Brain microvascular endothelial cell (primary cell): Measurements from ENCODE around the gene PTGER2.

Source experiments
- DNase-seq: peaks from one replicate; pipeline ENCODE4 v3.0.0-alpha.2; 2020
- H3K27ac ChIP-seq: fragments of 250-450 bp; sonication (Bioruptor Pico); 2 replicates; pipeline ENCODE4 v1.5.1; 2020; ENCODE audit warnings: mild to moderate bottlenecking, moderate library complexity
- H3K27me3 ChIP-seq: fragments of 250-450 bp; sonication (Bioruptor Pico); replicated peaks from 2 replicates; pipeline ENCODE4 v1.5.1; 2020; ENCODE audit warnings: mild to moderate bottlenecking
- H3K36me3 ChIP-seq: fragments of 250-450 bp; sonication (Bioruptor Pico); replicated peaks from 2 replicates; pipeline ENCODE4 v1.5.1; 2020; ENCODE audit warnings: mild to moderate bottlenecking
- H3K4me3 ChIP-seq: 2 replicates; pipeline ENCODE4 v1.5.1; 2011; ENCODE audit warnings: low read depth, mild to moderate bottlenecking, control low read depth, low read length, moderate library complexity
- in situ Hi-C: cut with HindIII; loops from 2 replicates; pipeline ENCODE4 v1.10.0; 2017; ENCODE audit warnings: low sequenced_read_pairs, low pct_ligation_motif_present
- TF ChIP-seq, protein P1 (sequence below): IDR thresholded peaks from 2 replicates; pipeline ENCODE4 v1.5.1; 2011; ENCODE audit warnings: low read depth, mild to moderate bottlenecking, moderate library complexity, low read length, control low read depth, inconsistent platforms; ENCODE audit errors: missing control alignments

PTGER2 gene

DNA sequence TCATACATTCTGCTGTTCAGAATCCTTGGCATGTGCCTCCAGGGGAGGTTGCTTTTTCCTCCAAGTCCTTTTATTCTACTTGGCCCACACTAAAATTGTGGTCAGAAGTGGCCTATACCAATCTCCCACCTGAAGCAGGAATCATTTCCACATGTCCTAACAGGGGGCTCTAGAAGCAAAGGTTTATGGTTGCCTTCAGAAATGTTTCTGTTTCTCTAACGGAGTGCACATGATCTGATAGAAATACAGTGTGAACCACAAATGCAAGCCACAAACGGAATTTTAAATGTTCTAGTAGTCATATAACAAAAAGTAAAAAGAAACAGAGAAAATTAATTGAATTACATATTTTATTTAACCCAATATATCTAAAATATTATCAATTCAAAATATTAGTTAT lies 4.0 kb downstream of the PTGER2 start:
- TF ChIP-seq, protein P1, sequence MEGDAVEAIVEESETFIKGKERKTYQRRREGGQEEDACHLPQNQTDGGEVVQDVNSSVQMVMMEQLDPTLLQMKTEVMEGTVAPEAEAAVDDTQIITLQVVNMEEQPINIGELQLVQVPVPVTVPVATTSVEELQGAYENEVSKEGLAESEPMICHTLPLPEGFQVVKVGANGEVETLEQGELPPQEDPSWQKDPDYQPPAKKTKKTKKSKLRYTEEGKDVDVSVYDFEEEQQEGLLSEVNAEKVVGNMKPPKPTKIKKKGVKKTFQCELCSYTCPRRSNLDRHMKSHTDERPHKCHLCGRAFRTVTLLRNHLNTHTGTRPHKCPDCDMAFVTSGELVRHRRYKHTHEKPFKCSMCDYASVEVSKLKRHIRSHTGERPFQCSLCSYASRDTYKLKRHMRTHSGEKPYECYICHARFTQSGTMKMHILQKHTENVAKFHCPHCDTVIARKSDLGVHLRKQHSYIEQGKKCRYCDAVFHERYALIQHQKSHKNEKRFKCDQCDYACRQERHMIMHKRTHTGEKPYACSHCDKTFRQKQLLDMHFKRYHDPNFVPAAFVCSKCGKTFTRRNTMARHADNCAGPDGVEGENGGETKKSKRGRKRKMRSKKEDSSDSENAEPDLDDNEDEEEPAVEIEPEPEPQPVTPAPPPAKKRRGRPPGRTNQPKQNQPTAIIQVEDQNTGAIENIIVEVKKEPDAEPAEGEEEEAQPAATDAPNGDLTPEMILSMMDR, result no peak
- in situ Hi-C loops, result no loop called here
- no peak overlapping the region for H3K27ac ChIP-seq

DNA sequence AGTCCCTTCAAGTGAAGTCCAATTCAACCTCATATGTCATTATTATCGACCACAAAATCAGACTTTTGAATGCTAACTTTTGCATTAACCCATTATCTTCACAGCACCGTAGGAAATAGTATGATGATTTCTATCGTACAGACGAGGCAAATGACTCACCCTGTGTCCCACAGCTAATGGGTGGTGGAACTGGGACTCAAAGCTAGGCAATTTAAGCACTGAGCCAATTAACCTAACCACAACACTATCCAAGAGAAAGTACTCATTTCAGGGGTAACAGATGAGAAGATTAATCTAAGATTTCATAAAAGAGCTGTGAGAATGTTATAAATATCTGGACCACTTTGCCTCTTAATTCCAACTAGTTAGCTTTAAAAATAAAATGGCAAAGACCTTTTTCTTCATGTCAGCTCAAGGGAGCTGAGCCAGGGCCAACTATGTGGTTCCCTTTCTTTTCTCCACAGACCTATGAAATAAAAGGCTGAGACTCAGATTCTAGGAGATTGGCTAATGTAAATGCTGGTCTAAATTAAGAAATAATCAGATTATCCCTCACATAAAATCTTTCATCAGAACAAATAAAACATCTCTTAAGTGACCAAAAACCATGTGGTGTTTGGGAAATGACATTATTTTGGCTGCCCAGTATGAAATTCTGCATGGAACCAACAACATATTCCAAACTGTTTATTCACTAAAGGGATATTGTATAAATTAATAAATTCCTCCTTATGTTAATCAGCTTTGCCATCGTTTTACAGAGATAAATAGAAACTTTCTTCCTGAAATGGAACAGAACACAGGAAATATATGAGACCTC lies 4.9 kb downstream of the PTGER2 start:
- TF ChIP-seq, protein P1, result no peak
- Histone ChIP-seq H3K4me3 (no peak overlapping the region), H3K27me3 (no peaks in the 10 kb centered on the region), H3K27ac (no peak overlapping the region), H3K36me3 (no peaks in the 10 kb centered on the region)
- in situ Hi-C loops, result no loop called here
- DNase-seq, result no peak

More for the DNA sequence above, 4.0 kb downstream of the PTGER2 start:
- no peak overlapping the region for H3K4me3 ChIP-seq
- DNase-seq, result no peak
- H3K27me3 ChIP-seq, result no peaks in the 10 kb centered on the region
- H3K36me3 ChIP-seq, result no peaks in the 10 kb centered on the region

DNA sequence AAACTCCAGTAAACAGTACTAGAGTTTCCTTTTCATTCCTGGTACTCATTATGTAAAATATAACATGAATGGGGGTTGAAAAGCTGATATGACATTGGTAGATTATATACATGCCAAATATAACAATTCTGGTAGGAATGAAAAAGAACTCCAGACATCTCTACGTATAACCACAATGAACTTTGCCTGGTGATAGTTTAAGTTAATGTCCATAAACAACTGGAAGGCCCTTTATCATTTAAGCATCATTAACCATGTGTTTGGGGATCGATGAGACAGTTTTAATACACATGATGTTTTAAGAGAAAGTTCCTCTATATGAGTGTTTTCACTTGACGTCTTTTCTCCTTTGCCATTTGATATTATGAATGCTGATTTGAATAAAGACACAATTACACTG lies 5.8 kb downstream of the PTGER2 start:
- in situ Hi-C loops, result no loop called here
- no peaks in the 10 kb centered on the region for H3K27me3 ChIP-seq
- TF ChIP-seq, protein P1, result no peak
- no peaks in the 10 kb centered on the region for H3K36me3 ChIP-seq
- DNase-seq, result no peak
- H3K27ac ChIP-seq, result no peak overlapping the region
- H3K4me3 ChIP-seq, result no peak overlapping the region

DNA sequence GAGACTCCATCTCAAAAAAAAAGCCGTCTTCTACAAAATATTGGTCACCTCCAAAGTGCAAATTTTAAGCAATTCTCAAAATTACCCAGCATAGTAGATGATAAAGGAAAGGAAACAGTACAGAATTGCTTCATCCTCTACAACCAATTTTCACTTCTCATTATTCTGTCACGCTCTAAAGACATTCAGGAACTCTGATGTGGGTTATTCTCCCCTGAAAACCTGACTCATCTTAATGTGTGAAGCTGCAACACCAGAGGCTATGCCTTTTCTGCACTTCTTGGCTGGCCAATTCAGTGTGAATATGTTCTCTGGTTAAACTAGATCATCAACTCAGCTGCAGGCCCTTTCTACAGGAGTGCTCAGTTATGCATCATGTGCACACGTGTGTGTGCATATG lies 11.0 kb downstream of the PTGER2 start:
- Histone ChIP-seq H3K4me3 (no peak overlapping the region), H3K36me3 (no peaks in the 10 kb centered on the region), H3K27me3 (no peaks in the 10 kb centered on the region), H3K27ac (no peak overlapping the region)
- TF ChIP-seq, protein P1, result no peak
- no peak for DNase-seq
- in situ Hi-C loops, result no loop called here

DNA sequence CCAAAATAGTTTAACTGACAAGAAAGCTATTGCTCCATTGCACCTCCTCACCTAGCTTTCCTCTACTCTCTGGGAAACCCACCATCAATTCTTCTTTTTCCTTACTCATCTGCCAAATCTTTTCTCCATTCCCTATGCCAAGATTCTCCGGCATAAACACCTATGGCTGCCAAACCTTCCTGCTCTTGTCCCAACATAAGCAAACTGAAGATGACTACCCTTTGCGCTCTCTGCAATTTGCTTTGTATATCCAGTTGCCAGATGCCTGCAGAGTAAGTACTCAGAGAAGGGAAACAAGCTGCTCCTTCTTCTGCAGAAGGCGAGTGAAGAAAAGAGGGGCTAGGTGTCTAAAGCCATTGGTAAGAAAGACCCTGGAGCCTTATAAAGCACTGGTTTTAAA lies 11.5 kb downstream of the PTGER2 start:
- no peak for DNase-seq
- no peak overlapping the region for H3K4me3 ChIP-seq
- no peaks in the 10 kb centered on the region for H3K36me3 ChIP-seq
- TF ChIP-seq, protein P1, result no peak
- H3K27ac ChIP-seq, result no peak overlapping the region
- H3K27me3 ChIP-seq, result no peaks in the 10 kb centered on the region
- in situ Hi-C loops, result no loop called here
